IPS-20b (cell line): ENCODE measurements around the gene TNNT2.

Experiments
- H3K27ac ChIP-seq: one replicate; pipeline ENCODE4 v1.5.1; 2013; ENCODE audit warnings: low read length
- H3K27me3 ChIP-seq: 2 replicates; pipeline ENCODE4 v1.6.1; 2013; ENCODE audit warnings: mild to moderate bottlenecking, low read length, inconsistent platforms; ENCODE audit not compliant: insufficient read depth
- H3K36me3 ChIP-seq: 2 replicates; pipeline ENCODE4 v1.6.1; 2013; ENCODE audit warnings: low read depth, mild to moderate bottlenecking, inconsistent platforms, low read length, moderate library complexity; ENCODE audit not compliant: insufficient read depth
- H3K4me1 ChIP-seq: 2 replicates; pipeline ENCODE4 v1.6.1; 2013; ENCODE audit warnings: mild to moderate bottlenecking, control low read depth, inconsistent platforms, low read length, moderate library complexity; ENCODE audit not compliant: insufficient read depth
- H3K4me3 ChIP-seq: 2 replicates; pipeline ENCODE4 v1.5.1; 2013; ENCODE audit warnings: mild to moderate bottlenecking, low read length, inconsistent platforms
- H3K9ac ChIP-seq: 2 replicates; pipeline ENCODE4 v1.6.1; 2013; ENCODE audit warnings: low read depth, mild to moderate bottlenecking, inconsistent platforms, low read length, moderate library complexity
- H3K9me3 ChIP-seq: 2 replicates; pipeline ENCODE4 v1.6.1; 2013; ENCODE audit warnings: mild to moderate bottlenecking, low read depth, low read length, inconsistent platforms; ENCODE audit not compliant: insufficient read depth

The TNNT2 gene

DNA sequence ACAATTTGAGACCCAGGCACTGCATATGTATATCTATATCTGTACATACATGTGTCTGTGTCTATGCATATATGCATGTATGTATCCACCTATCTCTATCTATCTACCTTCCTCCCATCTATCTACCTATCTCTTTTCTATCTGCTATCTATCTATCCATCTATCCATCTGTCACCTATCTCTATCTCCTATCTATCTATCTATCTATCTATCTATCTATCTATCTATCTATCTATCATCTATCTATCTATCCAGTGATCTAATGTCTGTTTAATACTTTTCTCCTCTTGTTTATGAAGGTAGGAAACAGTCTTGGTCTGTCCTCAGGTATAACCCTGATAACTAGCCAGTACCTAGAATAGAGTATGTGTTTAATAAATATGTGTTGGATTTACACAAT is 25.9 kb downstream of the TNNT2 start:
- Histone ChIP-seq H3K4me3 (no peak overlapping the region), H3K9me3 (no peaks in the 10 kb centered on the region), H3K27me3 (no peaks in the 10 kb centered on the region)

DNA sequence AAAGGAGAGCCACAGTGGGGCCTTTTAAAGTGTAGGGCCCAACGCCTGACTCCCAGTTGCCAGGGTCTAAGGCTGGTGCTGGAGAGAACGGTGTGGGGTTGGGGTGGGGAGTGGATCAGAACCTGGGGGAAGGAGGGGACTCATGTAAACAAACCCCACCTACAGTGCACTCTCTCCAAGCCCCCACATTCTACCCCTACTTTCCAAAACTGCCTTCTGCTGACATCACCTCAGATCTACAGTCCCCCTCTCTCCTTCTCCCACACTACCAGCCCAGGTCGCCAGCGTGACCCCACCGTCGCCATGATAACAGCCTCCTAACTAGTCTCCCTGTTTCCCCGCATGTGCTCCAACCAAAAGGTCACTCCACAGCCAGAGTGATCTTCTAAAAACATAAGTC is 26.6 kb downstream of the TNNT2 start:
- Histone ChIP-seq H3K27ac (no peak overlapping the region), H3K4me1 (peaks cover 19% of the 10 kb centered on the region; the same call in 1 of the 2 replicates), H3K9ac (no peak overlapping the region), H3K4me3 (no peak overlapping the region), H3K36me3 (no peaks in the 10 kb centered on the region), H3K27me3 (no peaks in the 10 kb centered on the region), H3K9me3 (no peaks in the 10 kb centered on the region)

More for the DNA sequence above, 25.9 kb downstream of the TNNT2 start:
- peaks cover 19% of the 10 kb centered on the region; the same call in 1 of the 2 replicates for H3K4me1 ChIP-seq
- no peak overlapping the region for H3K27ac ChIP-seq
- no peak overlapping the region for H3K9ac ChIP-seq
- H3K36me3 ChIP-seq = no peaks in the 10 kb centered on the region

DNA sequence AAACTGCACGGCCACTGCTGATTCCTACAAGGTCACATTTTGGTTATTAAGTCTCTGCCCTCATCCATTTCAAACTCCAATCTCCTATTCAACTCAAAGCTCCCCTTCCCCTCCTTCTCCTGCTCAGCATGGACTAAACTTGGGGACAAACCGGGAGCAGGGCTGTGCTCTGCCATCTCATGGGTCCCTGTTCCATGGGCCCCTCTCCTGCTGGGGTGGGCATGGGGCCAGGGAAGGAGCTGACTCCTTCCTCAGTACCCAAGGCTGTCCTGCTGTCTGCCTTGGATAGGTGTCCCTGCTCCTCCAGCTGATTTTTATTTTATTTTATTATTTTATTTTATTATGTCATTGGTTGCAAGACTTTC is 27.1 kb downstream of the TNNT2 start:
- Histone ChIP-seq H3K4me1 (peaks cover 19% of the 10 kb centered on the region; the same call in 1 of the 2 replicates), H3K9me3 (no peaks in the 10 kb centered on the region), H3K27ac (no peak overlapping the region), H3K9ac (no peak overlapping the region), H3K4me3 (no peak overlapping the region), H3K27me3 (no peaks in the 10 kb centered on the region), H3K36me3 (no peaks in the 10 kb centered on the region)

DNA sequence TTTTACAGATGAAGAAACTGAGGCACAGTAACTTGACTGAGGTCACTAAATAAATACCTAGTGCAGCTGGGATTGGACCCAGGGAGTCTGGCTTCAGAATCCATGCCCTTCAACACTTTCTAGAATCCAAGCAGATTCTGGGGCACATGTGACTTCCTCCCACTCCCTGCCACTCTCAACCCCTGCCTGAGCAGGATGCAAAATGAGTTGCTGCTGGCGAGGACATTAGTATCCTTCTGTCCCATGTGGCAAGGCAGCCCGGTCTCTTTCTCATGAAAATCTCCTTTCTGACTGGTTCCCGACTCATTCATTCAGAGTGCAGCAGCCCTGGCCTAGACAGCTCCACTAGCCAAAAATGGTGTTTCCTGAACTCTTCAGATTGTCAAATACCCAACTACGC is 28.4 kb downstream of the TNNT2 start:
- H3K9ac ChIP-seq = no peak overlapping the region
- H3K4me1 ChIP-seq = peaks cover 19% of the 10 kb centered on the region; the same call in 1 of the 2 replicates
- no peaks in the 10 kb centered on the region for H3K9me3 ChIP-seq
- no peak overlapping the region for H3K27ac ChIP-seq
- no peak overlapping the region for H3K4me3 ChIP-seq
- H3K36me3 ChIP-seq = no peaks in the 10 kb centered on the region
- H3K27me3 ChIP-seq = no peaks in the 10 kb centered on the region

DNA sequence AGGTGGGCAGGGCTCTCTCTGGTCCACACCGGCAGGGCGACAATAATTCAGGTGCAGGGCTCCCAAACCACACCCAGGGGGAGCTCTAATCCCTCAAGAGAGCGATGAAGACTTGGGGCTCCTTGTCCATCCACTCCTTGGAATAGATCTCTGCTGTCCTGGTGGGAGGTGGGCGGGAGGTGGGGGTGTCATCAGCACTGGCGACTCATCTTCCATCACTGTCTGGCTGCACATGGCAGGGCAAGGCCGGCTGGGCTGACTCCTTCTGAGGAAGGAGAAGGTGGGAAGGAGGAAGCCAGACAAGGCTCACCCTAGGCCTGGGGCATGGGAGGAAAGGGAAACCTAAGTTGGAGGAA is 29.3 kb downstream of the TNNT2 start:
- Histone ChIP-seq H3K27ac (no peak overlapping the region), H3K9ac (no peak overlapping the region), H3K36me3 (no peaks in the 10 kb centered on the region), H3K4me1 (peaks cover 14% of the 10 kb centered on the region; the same call in 1 of the 2 replicates), H3K4me3 (no peak overlapping the region; the same call in 1 of the 2 replicates), H3K9me3 (no peaks in the 10 kb centered on the region), H3K27me3 (no peaks in the 10 kb centered on the region)

DNA sequence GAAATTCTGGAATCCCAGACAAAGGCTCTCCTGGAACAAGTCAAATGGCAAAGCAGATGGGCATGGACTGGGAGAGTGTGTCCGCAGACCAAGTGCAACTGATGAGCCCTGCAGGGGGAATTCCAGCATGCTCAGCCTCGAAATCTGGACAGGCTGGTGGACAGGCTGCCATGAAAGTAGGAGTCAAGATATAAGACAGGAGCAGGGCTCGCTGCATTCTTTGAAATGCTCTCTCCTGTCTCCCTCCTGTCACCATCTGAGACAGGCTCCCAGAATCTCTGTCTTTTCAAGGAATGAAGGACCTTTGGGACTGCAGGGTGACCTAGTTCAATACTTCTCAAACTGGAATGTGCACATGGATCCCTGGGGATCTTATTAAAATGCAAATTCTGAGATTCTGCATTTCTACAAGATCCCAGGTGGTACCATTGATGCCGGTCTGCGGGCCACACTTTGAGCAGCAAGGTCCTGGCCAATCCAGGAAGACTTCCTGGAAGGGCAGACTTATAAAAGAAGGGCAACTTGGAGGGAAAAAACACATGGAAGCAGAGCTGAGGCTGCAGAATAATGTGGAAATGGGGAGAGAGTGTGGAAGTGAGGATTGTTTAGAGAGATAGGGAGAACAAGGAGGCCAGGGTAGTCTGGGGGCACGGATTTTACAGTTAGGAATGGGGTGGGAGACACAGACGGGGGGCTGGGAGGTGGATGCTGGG is 29.8 kb downstream of the TNNT2 start:
- Histone ChIP-seq H3K27ac (no peak overlapping the region), H3K4me3 (peak overlapping the region; percentile 10; the same call in 1 of the 2 replicates), H3K9ac (no peak overlapping the region), H3K4me1 (peaks cover 11% of the 10 kb centered on the region; the same call in 1 of the 2 replicates), H3K27me3 (no peaks in the 10 kb centered on the region), H3K9me3 (no peaks in the 10 kb centered on the region), H3K36me3 (no peaks in the 10 kb centered on the region)

DNA sequence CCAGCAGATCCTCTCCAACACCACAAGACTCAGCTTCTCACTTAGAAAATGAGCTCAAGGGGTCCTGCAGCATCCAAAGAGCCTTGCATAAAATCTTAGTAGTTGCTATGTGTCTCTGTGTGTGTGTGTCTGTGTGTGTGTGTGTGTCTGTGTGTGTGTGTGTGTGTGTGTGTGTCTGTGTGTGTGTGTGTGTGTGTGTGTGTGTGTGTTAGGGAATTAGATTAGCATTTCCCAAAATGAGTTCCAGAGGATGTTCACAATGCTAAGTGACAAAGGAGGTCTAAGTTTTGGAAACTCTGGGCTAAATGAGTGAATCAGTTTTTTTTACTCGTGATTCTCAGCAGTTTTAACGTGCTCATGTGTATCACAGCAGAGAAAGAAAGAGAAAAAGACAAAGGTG is 30.5 kb downstream of the TNNT2 start:
- peaks cover 11% of the 10 kb centered on the region; the same call in 1 of the 2 replicates for H3K4me1 ChIP-seq
- no peaks in the 10 kb centered on the region for H3K9me3 ChIP-seq
- H3K36me3 ChIP-seq = no peaks in the 10 kb centered on the region
- H3K27me3 ChIP-seq = no peaks in the 10 kb centered on the region
- no peak overlapping the region for H3K27ac ChIP-seq
- peak overlapping the region; percentile 10; the same call in 1 of the 2 replicates for H3K4me3 ChIP-seq
- H3K9ac ChIP-seq = no peak overlapping the region

DNA sequence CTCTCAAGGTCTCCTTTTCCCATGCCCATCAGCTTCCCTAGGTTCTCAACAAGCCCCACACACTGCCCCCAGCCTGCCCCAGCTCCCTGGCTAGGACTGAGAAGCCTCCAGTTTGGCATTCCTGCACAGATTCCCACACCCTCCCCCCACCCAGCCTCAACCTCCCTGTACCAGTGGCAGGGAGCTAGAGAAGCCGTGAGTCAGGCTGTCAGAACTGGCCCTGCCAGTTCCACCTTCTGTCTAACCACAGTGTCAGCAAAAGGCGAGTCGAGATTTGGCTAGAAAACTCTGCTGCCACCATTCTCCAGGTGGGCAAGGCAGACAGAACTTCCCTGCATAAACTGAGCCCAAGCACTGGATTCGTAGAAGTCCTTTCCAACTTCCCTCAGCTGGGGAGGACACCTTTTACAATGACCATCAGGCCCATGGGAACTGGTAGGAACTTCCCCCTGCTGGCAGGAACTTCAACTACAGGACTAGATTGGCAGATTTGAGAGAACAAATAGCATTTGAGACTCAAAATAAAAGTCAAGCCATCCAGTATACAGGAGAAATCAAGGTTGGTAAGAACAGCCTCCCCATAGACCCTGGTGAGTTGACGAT is 31.0 kb downstream of the TNNT2 start:
- H3K27ac ChIP-seq = no peak overlapping the region

DNA sequence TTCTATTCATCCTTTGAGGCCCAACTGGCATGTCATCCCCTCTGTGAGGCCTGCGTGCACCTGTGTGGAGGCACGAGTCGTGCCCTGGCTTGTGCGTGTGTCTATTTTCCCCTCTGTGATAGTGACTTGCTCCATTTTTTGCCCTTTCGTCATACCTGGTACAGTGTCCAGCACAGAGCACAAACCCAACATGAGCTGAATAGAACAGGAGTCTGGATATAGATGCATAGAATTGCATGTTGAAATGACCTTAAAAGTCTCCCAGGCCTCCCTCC is 32.5 kb downstream of the TNNT2 start:
- Histone ChIP-seq H3K4me1 (peaks cover 11% of the 10 kb centered on the region; the same call in 1 of the 2 replicates), H3K27ac (no peak overlapping the region), H3K27me3 (no peaks in the 10 kb centered on the region), H3K9me3 (no peaks in the 10 kb centered on the region), H3K36me3 (no peaks in the 10 kb centered on the region), H3K4me3 (no peak overlapping the region), H3K9ac (no peak overlapping the region)

More for the DNA sequence above, 31.0 kb downstream of the TNNT2 start:
- Histone ChIP-seq H3K36me3 (no peaks in the 10 kb centered on the region), H3K4me1 (peaks cover 11% of the 10 kb centered on the region; the same call in 1 of the 2 replicates), H3K4me3 (no peak overlapping the region), H3K27me3 (no peaks in the 10 kb centered on the region), H3K9me3 (no peaks in the 10 kb centered on the region), H3K9ac (no peak overlapping the region)

DNA sequence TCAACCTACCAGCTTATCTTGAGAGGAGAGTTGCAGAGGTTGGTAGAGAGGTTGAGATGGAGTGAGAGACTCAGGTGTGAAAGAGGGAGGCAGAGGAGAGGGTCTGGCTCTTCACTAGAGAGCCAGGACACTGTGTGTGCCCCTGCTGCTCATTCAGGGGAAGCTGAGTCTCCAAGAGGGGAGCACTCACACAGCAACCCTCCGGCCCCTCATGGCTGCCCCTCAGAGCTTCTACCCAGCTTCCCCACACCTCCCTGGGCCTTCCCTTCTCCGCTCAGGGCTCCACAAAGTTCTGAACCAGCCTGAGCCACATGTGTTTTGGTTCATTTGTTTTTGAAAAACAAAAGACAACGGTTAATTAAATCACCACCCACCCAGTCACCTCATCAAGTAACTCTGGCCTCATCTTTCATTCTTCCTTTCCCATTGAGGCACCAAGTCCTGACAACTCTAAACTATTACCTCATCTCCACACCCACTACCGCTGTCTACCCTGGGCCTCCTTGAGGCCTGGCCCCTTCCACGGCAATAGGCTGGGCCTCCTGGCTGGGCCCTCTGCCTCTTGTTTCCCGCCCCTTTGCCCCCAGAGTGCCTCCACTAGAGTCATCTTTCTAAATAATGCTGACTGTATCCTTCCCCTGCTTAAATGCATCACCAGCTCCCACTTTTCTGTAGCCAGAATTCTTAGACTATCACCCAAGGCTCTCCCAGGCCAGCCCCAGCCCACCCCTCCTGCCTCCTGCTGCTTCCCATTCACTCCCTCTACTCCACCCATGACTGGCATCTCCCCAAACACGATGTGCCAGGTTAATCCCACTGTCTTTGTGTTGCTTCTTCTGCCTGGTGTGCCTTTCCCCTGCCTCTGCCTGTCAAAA is 33.0 kb downstream of the TNNT2 start:
- Histone ChIP-seq H3K9ac (no peak overlapping the region), H3K4me3 (no peak overlapping the region), H3K9me3 (no peaks in the 10 kb centered on the region), H3K27ac (no peak overlapping the region), H3K27me3 (no peaks in the 10 kb centered on the region), H3K36me3 (no peaks in the 10 kb centered on the region), H3K4me1 (peaks cover 11% of the 10 kb centered on the region; the same call in 1 of the 2 replicates)

DNA sequence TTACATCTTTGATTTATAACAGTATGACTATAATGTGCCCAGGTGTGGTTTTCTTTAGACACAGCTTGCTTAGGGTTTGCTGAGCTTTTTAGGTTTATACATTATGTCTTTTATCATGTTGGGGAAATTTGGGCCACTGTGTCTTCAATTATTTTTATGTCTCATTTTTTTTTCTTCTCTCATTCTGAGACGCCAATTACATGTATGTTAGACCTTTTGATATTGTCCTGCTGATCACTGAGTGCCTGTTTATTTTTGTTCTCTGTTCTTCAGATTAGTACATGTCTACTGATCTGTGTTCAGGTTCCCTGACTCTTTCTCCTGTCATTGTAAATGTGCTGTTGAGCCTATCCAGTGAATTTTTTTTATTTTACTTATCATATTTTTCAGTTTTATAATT is 36.1 kb downstream of the TNNT2 start:
- Histone ChIP-seq H3K36me3 (no peaks in the 10 kb centered on the region), H3K27ac (no peak overlapping the region), H3K4me1 (no peaks in the 10 kb centered on the region), H3K27me3 (no peaks in the 10 kb centered on the region), H3K9ac (no peak overlapping the region), H3K4me3 (no peak overlapping the region), H3K9me3 (no peaks in the 10 kb centered on the region)
